GM19463 (cell line): ENCODE data around the gene ALK.
"Not testable (repeated sequence)": the region's sequence is repeated elsewhere in the genome, so short reads cannot be mapped to it uniquely, and the experiment has no call there.

Source experiments
- ATAC-seq: cut with Tn5 transposase; IDR thresholded peaks from one replicate; pipeline ENCODE4 v1.9.1; 2021; ENCODE audit warnings: mild to moderate bottlenecking, moderate library complexity; ENCODE audit not compliant: unreplicated experiment

The ALK gene

DNA sequence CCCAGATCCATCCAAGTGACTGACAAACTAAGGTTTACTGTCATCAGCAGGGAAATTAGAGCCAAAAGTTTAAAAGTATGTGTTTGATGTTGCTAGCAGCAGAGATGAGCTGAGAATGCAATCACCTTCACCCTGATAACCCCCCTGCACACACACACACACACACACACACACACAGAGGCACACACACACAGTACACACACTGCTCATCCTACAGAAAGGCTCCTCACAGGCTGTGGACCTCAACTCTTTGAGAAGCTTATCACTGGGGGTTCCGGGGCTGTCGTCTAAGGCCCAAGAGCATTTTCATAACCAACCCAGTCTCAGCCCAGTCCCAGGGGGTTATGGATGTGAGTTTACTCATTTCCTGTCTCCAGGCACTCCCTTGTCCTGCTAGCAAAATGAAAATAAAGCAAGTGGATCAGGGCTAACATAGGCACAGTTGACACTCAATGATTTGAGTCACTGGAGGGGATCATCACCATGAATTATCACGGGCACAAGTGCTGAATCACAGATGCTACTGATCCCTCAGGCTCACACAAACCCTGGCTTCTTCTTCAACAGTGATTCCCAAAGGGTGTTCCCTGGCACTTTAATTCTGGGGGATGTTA is 76.6 kb downstream of the ALK start:
- no peak for ATAC-seq

DNA sequence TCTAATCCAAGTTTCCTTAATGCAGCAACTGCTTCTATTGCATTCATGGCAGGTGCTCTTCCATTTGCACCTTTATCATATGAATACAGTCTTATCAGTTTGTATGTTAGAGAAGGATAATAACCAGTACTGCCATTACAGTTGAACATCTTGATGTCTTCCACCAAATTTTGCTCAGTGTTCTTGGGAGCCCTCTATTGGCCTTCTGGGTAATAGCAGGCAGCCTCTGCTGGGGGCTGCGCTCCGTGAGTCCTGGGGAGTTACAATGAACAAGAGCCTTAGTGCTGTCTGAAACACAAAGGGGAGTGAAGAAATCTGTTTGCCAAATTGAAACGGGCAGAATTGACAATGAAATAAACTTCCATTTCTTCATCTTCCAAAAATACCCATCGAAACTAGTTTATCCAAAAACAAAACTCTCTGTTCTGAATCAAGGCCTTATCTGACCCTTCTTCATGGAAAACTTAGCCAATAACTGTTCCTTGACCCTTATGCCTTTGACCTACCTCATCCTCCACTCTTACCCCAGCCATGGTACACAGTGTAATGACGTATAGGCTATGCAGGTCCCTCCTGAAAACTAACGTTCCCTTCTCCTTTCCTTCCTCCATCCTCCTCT is 79.9 kb downstream of the ALK start:
- no peak for ATAC-seq

DNA sequence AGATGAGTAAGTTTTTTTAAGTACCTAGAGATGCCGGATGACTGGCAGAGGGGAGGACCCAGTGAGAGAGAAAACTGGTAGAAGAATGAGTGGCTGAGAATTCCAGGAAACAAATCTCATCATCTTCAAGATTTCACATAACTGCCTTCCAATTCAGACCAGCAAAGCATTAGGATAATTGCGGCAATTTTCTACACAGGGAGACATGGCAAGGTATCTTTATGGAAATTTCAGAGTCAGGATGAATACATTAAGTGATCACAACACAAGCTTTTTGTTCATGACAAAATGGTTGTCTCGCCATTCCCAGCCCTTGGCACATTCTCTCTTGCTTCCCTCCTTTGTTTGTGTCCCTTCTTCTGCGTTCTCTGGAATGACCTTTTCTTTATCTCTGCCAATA is 82.1 kb downstream of the ALK start:
- ATAC-seq, result no peak

DNA sequence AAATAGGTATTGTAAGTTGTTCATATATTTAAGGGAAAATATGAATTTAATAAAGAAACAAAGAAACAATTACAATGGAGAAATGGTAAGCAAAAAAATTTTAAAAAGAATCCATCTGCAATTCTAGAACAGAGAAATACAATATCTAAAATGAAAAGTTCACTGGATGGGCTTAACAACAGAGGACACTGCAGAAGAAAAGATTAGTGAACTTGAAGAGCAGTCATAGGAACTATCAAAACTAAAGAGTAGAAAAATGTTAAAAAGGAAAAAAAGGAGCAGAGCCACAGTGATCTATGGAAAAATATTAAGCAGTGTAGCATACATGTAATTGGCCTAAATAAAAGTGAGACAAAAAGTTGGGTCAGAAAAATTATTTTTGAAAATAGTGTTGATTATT is 83.5 kb downstream of the ALK start:
- ATAC-seq, result no peak

DNA sequence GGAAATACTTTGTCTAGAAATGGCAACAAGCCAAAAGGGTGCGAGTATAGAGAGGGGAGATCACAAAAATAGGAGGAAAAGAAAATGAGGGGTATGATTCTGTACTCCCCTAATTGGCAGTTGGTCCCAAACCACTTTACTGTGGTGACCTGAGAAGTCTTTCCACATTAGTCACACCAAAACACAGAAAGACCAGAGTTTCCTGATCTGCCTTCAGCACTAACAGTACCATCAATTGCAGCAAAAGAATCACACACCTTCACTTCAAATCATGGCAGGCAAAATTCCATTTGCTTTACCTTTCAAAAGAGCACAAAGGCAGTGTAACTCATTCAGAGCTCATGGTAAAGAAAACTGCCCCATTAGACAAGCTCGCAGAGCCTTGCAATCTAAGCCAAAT is 86.8 kb downstream of the ALK start:
- no peak for ATAC-seq

DNA sequence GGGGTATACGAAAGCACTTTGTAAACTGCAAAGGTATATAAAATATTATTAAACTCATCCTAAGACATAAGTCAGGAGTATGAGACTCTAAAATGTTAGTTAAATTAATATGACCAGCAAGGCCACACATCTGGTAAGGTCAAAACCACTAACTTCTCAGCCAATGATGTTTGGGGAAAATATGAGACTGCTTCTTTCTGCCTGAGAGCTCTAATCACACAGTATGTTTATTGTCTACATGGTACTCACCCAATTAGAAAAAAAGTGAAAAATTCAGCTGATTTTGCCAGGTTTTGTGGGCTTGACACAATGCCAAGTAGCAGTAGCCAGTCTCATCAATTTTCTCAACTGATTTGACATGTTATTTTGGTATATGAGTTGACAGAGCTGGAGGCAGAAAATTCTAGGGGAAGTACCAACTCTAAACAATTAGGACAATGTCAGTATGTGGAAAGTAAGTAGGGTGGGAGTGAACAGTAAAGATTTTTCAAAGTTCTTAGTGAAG is 87.3 kb downstream of the ALK start:
- ATAC-seq, result no peak

DNA sequence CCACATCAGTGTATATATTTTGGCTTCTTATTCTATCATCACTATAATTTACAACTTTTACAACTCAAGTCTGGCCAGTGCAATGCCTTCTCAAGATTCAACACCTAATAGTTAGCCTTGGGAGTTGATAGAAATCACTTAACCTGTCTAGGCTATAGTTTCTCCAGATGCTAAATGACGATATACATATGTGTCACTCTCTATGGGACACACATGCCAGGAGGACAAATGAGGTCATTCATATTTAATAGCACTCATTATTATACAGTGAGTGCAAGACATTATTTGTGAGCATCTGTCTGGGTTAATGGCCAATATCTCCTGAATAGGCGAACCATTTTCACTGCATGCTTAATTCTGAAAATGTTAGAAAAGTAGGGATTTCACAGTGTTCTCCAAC is 89.8 kb downstream of the ALK start:
- ATAC-seq, result no peak

DNA sequence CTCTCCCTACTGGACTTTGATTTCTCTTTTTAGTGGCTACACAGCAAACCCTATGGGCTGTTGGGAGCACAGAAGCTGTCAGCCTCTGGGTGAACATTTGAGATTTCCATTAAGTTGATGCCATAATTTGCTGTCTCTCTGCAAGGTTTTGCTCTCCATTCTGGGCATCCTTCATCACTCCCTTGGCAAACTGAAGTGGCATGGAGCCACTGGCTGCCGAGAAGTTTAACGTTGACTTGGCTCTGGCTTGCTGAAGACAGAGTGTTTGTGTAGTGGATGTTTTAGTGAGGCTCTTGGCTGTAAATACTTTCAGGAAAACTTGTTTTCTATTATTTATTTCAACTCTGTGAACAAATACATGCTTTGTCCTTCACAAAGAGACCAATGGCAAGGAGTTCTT is 91.5 kb downstream of the ALK start:
- no peak for ATAC-seq

DNA sequence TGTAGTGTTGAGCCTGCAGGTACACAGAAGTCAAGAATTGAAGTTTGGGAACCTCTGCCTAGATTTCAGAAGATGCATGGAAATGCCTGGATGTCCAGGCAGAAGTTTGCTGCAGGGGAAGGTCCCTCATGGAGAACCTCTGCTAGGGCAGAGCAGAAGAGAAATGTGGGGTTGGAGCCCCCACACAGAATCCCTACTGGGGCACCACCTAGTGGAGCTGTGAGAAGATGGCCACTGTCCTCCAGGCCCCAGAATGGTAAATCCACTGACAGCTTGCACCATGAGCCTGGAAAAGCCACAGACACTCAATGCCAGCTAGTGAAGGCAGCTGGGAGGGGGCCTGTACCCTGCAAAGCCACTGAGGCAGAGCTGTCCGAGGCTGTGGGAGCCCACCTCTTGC is 97.2 kb downstream of the ALK start:
- ATAC-seq, result not testable (repeated sequence)

DNA sequence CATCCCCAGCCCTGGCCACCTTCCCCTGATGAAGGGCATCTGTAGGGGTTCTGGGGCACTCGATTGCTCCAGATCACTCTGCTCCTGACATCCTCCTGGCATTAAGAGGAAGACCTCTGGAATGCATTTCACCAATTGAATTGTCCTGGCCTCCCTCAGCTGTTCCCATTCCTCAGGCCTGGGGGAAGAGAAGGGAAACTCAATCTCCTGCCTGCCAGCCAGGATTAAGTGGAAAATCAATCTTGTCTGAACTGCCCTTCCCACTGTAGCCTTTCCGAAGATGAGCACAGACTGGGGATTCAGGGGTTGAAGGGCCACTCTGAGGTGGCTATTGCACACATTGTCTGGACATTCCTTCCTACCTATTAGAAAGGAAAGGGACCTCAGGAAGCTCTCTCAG is 99.8 kb downstream of the ALK start:
- no peak for ATAC-seq

DNA sequence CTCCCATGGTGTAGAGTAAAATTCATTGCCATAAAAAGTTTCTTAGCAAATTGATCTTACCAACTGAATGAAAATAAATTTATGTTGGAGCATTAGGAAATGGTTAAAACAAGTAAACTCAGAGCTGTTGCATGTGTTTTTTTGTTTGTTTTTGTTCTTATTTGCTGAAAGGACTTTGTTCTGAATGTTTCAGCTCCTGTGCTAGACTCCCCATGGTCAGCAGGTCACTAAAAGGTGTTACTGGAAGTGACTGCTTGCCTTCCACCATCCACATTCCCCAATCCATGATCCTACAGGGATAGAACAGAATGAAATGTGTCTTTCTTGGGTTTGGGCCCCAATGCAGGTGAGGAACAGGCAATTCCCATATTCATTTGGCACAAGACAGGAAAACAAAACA is 101.8 kb downstream of the ALK start:
- ATAC-seq, result no peak

DNA sequence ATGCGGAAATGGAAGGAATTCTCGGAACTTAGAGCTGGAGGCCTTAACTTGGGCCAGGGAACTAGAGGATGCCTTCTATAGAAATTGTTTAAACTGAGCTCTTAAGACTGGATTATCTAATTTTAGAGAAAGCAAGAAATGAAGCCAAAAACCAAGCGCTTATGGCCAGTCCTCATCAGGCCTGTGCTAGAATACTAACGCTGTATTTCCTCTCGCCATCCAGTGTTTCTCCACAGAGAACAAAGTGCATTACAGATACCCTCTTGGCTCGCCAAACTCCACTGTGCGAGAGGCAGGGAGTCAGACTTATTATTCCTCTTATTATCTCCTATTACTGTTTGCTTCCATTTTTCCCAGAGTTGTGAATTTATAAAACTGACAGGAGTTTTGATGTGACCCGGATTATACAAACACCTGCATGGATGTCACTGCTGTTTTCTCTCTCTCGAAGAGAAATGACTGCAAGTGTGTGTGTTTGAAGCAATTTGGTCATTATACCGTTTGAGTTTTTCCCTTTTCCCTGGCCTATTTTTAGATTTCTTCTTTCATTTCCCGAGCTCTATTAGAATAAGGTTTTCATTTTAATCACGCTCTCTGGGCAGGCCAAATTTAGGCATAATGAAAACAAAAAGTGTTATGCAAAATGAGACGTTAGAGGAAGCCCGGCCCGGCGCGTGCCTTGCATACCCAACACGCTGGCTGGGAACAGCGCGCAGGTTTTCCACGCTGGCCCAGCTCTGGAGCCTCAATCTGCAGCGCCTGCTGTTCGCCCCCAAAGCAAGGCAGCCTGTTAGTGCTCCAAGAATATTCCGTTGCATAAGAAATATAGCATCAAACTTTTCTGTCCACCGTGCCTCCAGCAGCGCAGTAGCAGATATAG is 103.3 kb downstream of the ALK start:
- no peak for ATAC-seq

DNA sequence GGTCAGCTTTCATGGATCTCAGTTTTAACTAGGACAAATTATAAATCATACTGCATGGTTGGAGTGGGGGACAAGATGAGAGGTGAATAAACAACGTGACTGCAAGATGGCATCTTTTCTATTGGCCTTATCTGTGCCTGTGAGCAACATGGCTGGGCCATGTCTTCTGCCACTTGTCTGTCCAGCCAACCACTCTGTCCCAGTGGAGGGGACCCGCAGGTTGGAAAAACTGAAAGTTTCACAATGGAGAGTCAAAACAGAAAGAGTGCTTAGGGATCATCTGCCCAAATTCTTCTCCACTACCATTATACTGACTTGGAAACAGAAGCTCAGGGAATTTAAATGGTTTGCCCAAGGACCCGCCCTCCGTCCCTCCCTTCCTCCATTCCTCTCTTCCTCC is 104.1 kb downstream of the ALK start:
- ATAC-seq, result no peak

DNA sequence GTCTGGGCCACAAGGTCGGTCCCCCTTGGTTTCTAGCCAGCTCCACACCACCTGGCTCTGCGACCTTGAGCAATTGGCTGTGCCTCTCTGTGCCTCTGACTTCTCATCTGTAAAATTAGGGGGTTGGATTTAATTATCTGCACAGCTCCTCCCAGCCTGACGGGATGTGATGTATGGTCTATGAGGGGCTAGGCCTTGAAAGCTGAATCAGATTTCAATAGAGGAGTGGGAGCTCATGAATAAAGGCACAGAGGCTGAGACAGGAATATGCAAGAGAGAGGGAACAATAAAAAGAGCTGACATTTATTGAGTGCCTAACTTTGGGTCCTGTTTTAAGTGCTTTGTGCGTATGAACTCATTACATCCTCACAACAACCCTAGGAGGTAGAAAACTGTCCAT is 104.7 kb downstream of the ALK start:
- ATAC-seq, result no peak

DNA sequence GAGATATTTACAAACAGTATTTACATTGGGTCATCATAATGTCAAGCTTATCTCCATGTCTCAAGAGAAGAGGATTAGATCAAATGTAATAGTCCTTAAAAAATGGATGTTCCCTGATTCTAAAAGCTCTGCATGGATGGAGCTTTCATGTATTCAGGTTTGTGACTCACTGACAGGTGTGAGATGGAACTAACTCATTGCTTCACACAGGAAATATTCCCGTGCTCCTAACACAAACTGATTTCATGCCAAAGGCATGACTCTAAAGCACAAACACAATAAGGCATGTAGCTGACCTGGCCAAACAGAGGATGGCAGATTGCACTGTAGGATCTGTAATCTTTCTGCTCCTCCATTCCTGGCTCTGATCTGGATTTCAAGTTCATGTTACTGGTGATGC is 110.0 kb downstream of the ALK start:
- ATAC-seq, result no peak

DNA sequence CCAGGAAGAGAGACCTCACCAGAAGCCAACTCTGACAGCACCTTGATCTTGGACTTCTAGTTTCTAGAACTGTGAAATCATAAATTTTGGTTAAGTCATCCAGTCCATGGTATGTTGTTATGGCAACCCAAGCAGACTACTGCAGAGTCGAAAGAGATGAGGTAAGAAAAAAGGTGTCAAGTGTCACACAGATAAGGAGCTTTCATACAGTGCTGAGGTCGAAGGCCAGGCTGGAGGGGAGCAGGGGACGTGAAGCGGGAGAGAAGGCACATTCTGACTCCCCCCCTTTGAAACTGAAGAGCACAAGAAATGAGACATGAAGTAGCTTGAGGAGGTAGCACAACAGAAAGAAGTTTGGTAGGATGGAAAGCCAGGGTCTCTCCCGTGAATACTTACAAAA is 110.4 kb downstream of the ALK start:
- no peak for ATAC-seq

DNA sequence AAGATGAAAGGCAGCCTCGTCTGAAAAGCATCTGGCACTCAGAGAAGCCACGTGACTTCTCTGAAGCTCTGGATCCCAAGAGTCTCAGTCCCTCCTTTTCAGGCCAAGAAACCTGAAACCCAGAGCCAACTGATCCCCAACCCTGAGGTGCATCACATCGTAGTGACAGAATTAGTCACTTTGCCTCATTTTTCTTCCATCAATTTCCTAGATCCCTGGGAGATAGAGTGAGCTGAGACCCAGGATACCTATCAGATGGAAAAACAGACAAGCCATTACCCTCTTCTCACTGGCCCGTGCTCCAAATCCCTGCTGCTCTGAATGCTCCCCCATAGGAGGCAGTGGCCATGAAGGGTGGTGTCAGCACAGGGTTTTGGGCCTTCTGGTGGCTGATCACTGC is 113.1 kb downstream of the ALK start:
- no peak for ATAC-seq

DNA sequence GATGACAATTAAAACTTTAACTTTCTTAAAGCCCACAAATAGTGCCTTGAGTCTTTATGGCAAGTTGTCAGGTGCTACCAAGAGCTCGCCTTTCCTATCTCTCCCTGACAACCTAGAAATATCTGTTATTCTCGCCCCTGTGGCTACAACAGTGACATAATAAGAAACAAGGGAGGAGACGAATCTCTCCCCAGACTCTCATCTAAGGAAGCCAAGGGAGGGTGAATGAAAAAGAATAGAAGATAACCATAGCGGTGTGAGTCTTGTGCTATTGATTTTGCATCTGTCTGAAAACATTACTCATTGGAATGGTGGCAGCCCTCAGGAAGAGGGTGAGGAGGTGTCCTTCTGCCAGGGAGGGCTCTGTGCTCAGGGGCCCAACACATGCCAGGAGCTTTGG is 114.3 kb downstream of the ALK start:
- ATAC-seq, result no peak

DNA sequence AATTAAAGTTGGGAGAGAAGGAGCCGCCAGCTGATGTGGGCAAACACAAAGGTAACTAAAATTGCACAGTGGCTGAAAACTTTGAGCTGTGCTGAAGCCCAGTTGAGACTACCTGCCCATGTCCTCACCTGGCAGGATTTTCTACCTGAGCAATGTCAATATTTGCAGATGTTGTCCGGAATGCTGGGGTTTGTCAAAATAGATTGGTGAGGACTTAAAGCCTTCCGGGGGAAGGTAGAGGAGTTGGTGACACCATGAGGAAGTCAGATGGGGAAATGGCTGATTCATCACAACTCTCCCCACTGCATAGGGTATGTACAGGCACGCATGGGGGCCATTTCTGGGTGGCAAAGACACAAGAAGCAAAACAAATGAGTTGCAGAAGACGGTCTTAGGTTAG is 114.9 kb downstream of the ALK start:
- ATAC-seq, result no peak

DNA sequence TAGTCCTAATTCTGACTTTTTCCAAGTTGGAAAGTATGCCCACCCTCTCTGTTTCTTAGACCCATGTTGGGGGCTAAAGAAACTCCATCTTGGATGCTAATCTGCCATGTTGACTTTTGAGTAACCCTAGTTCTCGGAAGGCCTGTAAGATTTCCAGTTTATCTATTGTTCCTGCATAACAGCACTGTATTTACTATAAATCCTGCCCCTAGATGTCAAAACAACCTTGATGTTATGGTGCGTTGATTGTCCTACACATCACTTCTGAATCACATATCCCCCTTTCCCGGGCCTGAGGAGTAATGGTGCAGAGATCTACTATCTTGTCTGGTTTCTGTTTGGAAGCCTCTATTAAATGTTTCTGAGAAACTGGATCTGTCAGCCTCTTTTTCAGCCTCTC is 116.7 kb downstream of the ALK start:
- no peak for ATAC-seq

DNA sequence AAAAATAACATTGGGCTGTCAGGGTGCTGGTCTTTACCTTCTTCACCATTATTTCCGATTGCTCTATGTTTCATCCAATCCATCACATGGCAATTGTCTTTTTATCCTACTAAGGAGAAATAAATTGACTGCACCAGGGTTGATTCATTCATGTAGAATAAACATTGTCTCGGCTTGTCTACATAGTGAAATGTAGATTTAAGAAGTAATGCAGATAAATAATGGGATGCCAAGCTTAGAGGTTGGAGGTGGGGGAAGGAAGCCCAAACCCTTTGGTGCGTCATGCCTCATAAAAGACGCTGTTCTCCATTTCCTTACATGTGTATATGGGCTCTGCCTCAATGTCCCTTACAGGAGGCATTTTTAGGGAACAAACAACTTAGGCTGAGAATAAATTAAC is 117.8 kb downstream of the ALK start:
- no peak for ATAC-seq

DNA sequence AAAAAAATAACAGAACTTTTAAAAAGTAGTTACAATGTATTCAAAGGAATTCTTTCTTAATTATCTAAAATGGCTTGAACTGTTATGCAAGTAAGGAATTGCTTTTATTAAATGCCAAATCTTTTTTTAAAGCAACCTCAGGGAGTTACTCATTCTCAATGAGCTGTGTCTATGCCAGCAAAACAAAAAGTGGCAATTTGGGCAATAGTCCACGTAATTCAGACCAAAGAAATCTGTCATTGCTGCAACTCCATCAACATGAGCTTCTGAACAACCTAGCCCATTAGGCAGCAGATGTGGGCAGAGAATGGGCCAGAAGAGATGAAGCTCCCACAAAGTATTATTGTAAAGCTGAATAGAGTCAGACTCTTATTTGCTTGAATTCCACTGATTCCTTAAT is 118.4 kb downstream of the ALK start:
- ATAC-seq, result no peak
